GM23338 (cell line): ENCODE measurements around the gene DOCK7.

Source experiments
- EZH2 ChIP-seq: fragments of 200-600 bp; sonication (generic); IDR thresholded peaks from one replicate; pipeline ENCODE4 v1.8.0; 2017; ENCODE audit warnings: antibody characterized with exemption, mild to moderate bottlenecking, low read depth; ENCODE audit not compliant: unreplicated experiment
- EZH2phosphoT487 ChIP-seq: fragments of 200-600 bp; sonication (generic); IDR thresholded peaks from one replicate; pipeline ENCODE4 v1.8.1; 2018; ENCODE audit warnings: antibody characterized with exemption; ENCODE audit not compliant: unreplicated experiment
- POLR2AphosphoS5 ChIP-seq: IDR thresholded peaks from 2 replicates; pipeline ENCODE4 v1.6.1; 2016; ENCODE audit warnings: antibody characterized with exemption, low read depth
- ZNF114 ChIP-seq: fragments of 250-450 bp; sonication (Bioruptor Pico); IDR thresholded peaks from 2 replicates; pipeline ENCODE4 v1.5.0; 2020; ENCODE audit warnings: mild to moderate bottlenecking, moderate library complexity
- TF ChIP-seq, protein P1 (sequence below), 2 experiments: fragments of 200-600 bp in 1 of 2; sonication (generic) in 1 of 2; conservative IDR thresholded peaks; 2 replicates each; pipeline versions ENCODE4 v1.5.1 to v1.6.1; 2016 to 2017; ENCODE audit warnings: antibody characterized with exemption in 2 of 2, low read depth in 2 of 2, mild to moderate bottlenecking in 2 of 2, moderate library complexity in 1 of 2

DNA sequence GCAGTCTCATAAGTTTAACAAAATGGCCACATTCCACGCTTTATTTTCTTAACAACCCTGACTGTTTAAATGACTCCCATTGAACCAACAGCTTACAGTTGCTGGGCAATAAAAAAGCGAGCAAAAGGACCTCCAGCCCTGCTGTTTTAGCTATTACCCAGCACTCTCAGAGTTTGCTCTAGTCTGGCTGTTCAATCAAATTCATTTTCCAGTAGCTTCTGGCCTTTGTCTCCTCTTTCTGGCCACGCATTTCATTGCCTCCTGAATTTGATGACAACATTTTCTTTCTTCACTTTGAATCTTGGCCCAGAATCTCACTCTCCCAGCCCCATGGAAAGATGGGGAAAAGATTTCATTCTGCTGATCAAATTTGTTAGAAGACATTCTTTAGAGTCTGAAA is 44.1 kb upstream of the DOCK7 start:
- TF ChIP-seq, protein P1, sequence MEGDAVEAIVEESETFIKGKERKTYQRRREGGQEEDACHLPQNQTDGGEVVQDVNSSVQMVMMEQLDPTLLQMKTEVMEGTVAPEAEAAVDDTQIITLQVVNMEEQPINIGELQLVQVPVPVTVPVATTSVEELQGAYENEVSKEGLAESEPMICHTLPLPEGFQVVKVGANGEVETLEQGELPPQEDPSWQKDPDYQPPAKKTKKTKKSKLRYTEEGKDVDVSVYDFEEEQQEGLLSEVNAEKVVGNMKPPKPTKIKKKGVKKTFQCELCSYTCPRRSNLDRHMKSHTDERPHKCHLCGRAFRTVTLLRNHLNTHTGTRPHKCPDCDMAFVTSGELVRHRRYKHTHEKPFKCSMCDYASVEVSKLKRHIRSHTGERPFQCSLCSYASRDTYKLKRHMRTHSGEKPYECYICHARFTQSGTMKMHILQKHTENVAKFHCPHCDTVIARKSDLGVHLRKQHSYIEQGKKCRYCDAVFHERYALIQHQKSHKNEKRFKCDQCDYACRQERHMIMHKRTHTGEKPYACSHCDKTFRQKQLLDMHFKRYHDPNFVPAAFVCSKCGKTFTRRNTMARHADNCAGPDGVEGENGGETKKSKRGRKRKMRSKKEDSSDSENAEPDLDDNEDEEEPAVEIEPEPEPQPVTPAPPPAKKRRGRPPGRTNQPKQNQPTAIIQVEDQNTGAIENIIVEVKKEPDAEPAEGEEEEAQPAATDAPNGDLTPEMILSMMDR (conservative IDR thresholded peaks at IDR 0.05; ENCODE audit: low read depth in 2 of 2): peak in 1 of 2 experiments; percentile 10; a peak in 1 of 4 replicates
- no peak for TF ChIP-seq POLR2AphosphoS5
- TF ChIP-seq ZNF114 (CRISPR knock-in tag): no peak
- no peak for TF ChIP-seq EZH2phosphoT487
- TF ChIP-seq EZH2: no peak
